PC-3 (cell line): ENCODE measurements around the gene PLAGL1. TPM values are rescaled to one million over a fixed set of nuclear protein-coding genes. Genes with fewer than 3 reads are reported as not detected.

ENCODE experiments used
- ATAC-seq: fragments of 200-7000 bp; cut with Tn5 transposase; 2 replicates; pipeline ENCODE4 v1.9.1; 2020; ENCODE audit warnings: mild to moderate bottlenecking, moderate library complexity
- BruUV-seq: library from RNA; stranded (reverse); fragments of 400-500 nt; replicated peaks from 2 replicates; lab custom pipeline; 2021; lab: Mats Ljungman, UMichigan
- CTCF ChIA-PET: fragments of 300-600 bp; sonication (Branson Sonifier 250); formaldehyde crosslinking; loops from one replicate; lab custom pipeline; 2022; ENCODE audit warnings: antibody characterized with exemption; lab: Charles Lee
- POLR2A ChIA-PET: fragments of 300-600 bp; sonication (Branson Sonifier 250); formaldehyde crosslinking; loops from one replicate; lab custom pipeline; 2022; ENCODE audit warnings: antibody characterized with exemption; ENCODE audit not compliant: unreplicated experiment; lab: Charles Lee
- DNase-seq: peaks from one replicate; pipeline ENCODE4 v3.0.0-alpha.2; 2015
- H2AFZ ChIP-seq: fragments of 300-600 bp; sonication (generic); 2 replicates; pipeline ENCODE4 v1.6.0; 2016; ENCODE audit warnings: antibody characterized with exemption, low read length
- H3F3A ChIP-seq: fragments of 300-600 bp; sonication (generic); one replicate; pipeline ENCODE4 v1.6.0; 2017; ENCODE audit warnings: antibody characterized with exemption, low read length, control low read depth, mild to moderate bottlenecking; ENCODE audit not compliant: unreplicated experiment
- H3K27ac ChIP-seq: fragments of 300-600 bp; sonication (generic); 2 replicates; pipeline ENCODE4 v1.5.1; 2016; ENCODE audit warnings: mild to moderate bottlenecking, low read length
- H3K27me3 ChIP-seq: fragments of 300-600 bp; sonication (generic); 2 replicates; pipeline ENCODE4 v1.6.1; 2016; ENCODE audit warnings: low read length, mixed read lengths
- H3K36me3 ChIP-seq: fragments of 300-600 bp; sonication (generic); 2 replicates; pipeline ENCODE4 v1.6.1; 2016; ENCODE audit warnings: low read depth, mixed run types, low read length, mixed read lengths
- H3K4me1 ChIP-seq: fragments of 300-600 bp; sonication (generic); 2 replicates; pipeline ENCODE4 v1.5.1; 2016; ENCODE audit warnings: low read length; ENCODE audit not compliant: insufficient read depth
- H3K4me2 ChIP-seq: fragments of 300-600 bp; sonication (generic); 2 replicates; pipeline ENCODE4 v1.6.0; 2016; ENCODE audit warnings: low read length
- H3K4me3 ChIP-seq: fragments of 300-600 bp; sonication (generic); 2 replicates; pipeline ENCODE4 v1.5.1; 2016; ENCODE audit warnings: mild to moderate bottlenecking, low read length, mixed read lengths
- H3K79me2 ChIP-seq: fragments of 300-600 bp; sonication (generic); 2 replicates; pipeline ENCODE4 v1.6.1; 2017; ENCODE audit warnings: low read length, mixed read lengths
- H3K9ac ChIP-seq: fragments of 300-600 bp; sonication (generic); 2 replicates; pipeline ENCODE4 v1.6.0; 2016; ENCODE audit warnings: mild to moderate bottlenecking, low read length
- H3K9me2 ChIP-seq: fragments of 300-600 bp; sonication (generic); replicated peaks from 2 replicates; pipeline ENCODE4 v1.6.1; 2016; ENCODE audit warnings: mixed run types, low read length, mixed read lengths
- H3K9me3 ChIP-seq: fragments of 300-600 bp; sonication (generic); 2 replicates; pipeline ENCODE4 v1.6.1; 2016; ENCODE audit warnings: low read length, mixed read lengths
- H4K20me1 ChIP-seq: fragments of 300-600 bp; sonication (generic); 2 replicates; pipeline ENCODE4 v1.6.1; 2016; ENCODE audit warnings: low read length, mixed read lengths
- EZH2 ChIP-seq: fragments of 300-600 bp; sonication (generic); IDR thresholded peaks from one replicate; pipeline ENCODE4 v1.6.1; 2017; ENCODE audit warnings: antibody characterized with exemption, mild to moderate bottlenecking, low read length; ENCODE audit not compliant: unreplicated experiment
- EZH2phosphoT487 ChIP-seq: fragments of 300-600 bp; sonication (generic); IDR thresholded peaks from 2 replicates; pipeline ENCODE4 v1.6.1; 2018; ENCODE audit warnings: mild to moderate bottlenecking, antibody characterized with exemption, low read length, borderline replicate concordance
- intact Hi-C: fragments of 100-400 bp; cut with micrococcal nuclease; formaldehyde crosslinking; loops from 2 replicates; pipeline ENCODE4 v1.9.0; 2023
- total RNA-seq: library from RNA; depleted of rRNA; stranded (reverse); fragments of >200 nt; gene quantifications from 2 replicates; pipeline ENCODE4 v1.2.3, GENCODE V29; 2014
- TF ChIP-seq, protein P1 (sequence below): fragments of 300-600 bp; sonication (generic); conservative IDR thresholded peaks from 2 replicates; pipeline ENCODE4 v1.5.1; 2017; ENCODE audit warnings: antibody characterized with exemption, low read depth, mild to moderate bottlenecking, low read length

Gene PLAGL1
- total RNA-seq, 1 experiment from 2014 or later: 14.4 TPM

- CTCF ChIA-PET: no interaction called here
- TF ChIP-seq, protein P1, sequence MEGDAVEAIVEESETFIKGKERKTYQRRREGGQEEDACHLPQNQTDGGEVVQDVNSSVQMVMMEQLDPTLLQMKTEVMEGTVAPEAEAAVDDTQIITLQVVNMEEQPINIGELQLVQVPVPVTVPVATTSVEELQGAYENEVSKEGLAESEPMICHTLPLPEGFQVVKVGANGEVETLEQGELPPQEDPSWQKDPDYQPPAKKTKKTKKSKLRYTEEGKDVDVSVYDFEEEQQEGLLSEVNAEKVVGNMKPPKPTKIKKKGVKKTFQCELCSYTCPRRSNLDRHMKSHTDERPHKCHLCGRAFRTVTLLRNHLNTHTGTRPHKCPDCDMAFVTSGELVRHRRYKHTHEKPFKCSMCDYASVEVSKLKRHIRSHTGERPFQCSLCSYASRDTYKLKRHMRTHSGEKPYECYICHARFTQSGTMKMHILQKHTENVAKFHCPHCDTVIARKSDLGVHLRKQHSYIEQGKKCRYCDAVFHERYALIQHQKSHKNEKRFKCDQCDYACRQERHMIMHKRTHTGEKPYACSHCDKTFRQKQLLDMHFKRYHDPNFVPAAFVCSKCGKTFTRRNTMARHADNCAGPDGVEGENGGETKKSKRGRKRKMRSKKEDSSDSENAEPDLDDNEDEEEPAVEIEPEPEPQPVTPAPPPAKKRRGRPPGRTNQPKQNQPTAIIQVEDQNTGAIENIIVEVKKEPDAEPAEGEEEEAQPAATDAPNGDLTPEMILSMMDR: no peak
- no peak for TF ChIP-seq EZH2
- TF ChIP-seq EZH2phosphoT487: no peak
- Histone ChIP-seq H3K4me3 (no peak overlapping the region), H2AFZ (no peak overlapping the region), H3F3A (no peaks in the 10 kb centered on the region), H3K9ac (no peak overlapping the region), H3K27me3 (no peaks in the 10 kb centered on the region), H3K79me2 (no peaks in the 10 kb centered on the region), H3K27ac (no peak overlapping the region), H4K20me1 (no peaks in the 10 kb centered on the region), H3K9me3 (no peaks in the 10 kb centered on the region), H3K4me1 (no peaks in the 10 kb centered on the region), H3K36me3 (peaks cover under 1% of the 10 kb centered on the region; the same call in 1 of the 2 replicates), H3K4me2 (no peak overlapping the region), H3K9me2 (no peaks in the 10 kb centered on the region)
- no peak for ATAC-seq
- POLR2A ChIA-PET: no interaction called here
- DNase-seq: no peak
- BruUV-seq: no TSS peak
- intact Hi-C loops: no loop called here
Measured at GRCh38 chr6:143961066-143961465, 47.0 kb downstream of the PLAGL1 start.

GRCh38 chr6:143959927-143960326 lies 48.1 kb downstream of the PLAGL1 start:
- CTCF ChIA-PET: no interaction called here
- Histone ChIP-seq H3K4me2 (no peak overlapping the region), H3K79me2 (no peaks in the 10 kb centered on the region), H3K4me1 (no peaks in the 10 kb centered on the region), H3F3A (no peaks in the 10 kb centered on the region), H3K27ac (no peak overlapping the region), H4K20me1 (no peaks in the 10 kb centered on the region), H3K4me3 (no peak overlapping the region), H3K9ac (no peak overlapping the region), H3K27me3 (no peaks in the 10 kb centered on the region), H3K9me2 (no peaks in the 10 kb centered on the region), H3K9me3 (no peaks in the 10 kb centered on the region), H3K36me3 (no peaks in the 10 kb centered on the region), H2AFZ (no peak overlapping the region)
- intact Hi-C loops: no loop called here
- BruUV-seq: no TSS peak
- POLR2A ChIA-PET: no interaction called here
- ATAC-seq (no peak), DNase-seq (no peak)
- TF ChIP-seq EZH2 (no peak), EZH2phosphoT487 (no peak)
- TF ChIP-seq, protein P1: no peak

DNA sequence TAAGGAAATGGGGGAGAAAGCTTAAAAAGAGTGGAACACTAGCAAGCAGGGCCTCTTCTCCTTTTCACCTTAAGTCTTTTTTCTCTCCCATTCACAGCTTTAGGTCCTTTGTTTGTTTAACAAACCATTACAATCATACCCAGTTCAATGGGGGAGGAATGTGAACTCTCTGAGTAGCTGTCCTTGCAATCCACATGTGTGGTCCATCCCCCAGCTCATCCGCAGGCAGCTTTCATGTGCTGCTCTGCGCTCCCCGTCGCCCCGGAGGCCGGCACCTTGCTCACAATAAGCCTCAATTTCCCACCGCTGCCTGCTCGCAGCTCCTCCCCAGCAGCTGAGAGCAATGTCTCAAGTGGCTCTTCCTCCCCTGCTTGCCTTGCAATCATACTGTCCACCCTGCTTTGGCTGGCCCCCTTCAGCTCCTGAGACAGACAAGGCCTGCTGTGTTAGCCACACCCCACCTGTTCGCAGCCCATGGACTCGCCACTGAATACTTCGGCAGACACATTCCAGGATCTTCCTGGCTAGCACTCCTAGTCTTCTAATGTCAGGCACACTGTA lies 49.1 kb downstream of the PLAGL1 start:
- Histone ChIP-seq H3K9me2 (no peaks in the 10 kb centered on the region), H3K4me3 (no peak overlapping the region), H3K4me1 (no peaks in the 10 kb centered on the region), H4K20me1 (no peaks in the 10 kb centered on the region), H3K79me2 (no peaks in the 10 kb centered on the region), H3K9ac (no peak overlapping the region), H3K27me3 (no peaks in the 10 kb centered on the region), H3K27ac (no peak overlapping the region), H3K36me3 (no peaks in the 10 kb centered on the region), H3K9me3 (no peaks in the 10 kb centered on the region), H3F3A (no peaks in the 10 kb centered on the region), H2AFZ (no peak overlapping the region), H3K4me2 (no peak overlapping the region)
- ChIA-PET POLR2A (no interaction called here), CTCF (no interaction called here)
- intact Hi-C loops: no loop called here
- no TSS peak for BruUV-seq
- TF ChIP-seq EZH2 (no peak), EZH2phosphoT487 (no peak)
- TF ChIP-seq, protein P1: no peak
- ATAC-seq (no peak), DNase-seq (no peak)
